ENCODE measurements around the gene FAU. TPM values are rescaled to one million over a fixed set of nuclear protein-coding genes. Genes with fewer than 3 reads are reported as not detected.

The FAU gene
- total and polyA plus RNA-seq, 4 donors: 174 to 693 (median 613) TPM

DNA sequence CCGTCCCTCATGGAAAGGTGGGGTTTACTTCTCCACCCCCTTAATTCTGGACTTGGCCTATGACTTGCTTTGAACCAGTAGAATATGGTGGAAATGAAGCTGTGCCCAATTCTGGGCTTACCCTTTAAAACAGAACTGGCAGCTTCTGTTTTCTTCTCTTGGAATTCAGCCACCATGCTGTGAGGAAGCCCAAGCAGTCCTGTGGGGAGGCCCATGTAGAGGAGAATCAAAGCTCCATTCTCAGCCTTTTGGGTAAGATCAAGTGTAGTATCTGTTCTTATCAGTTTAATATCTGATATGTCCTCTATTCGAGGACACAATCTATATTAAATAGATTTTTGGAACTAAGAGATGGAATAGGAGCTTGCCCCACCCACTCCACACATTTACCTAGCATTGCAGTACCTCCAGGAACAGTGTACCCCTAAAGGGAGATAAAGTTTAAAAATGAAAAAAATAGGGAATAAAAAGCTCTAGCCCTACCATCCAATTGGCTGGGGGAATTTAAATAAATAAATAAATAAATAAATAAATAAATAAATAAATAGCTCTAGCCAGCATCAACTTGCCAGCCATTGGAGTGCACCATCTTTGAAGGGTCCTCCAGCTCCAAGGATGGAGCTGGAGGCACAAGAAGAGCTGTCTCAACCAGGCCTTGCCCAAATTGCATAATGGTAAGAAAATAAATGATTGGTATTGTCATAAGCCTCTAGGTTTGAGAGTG is 25.6 kb upstream of the FAU start:
- Histone ChIP-seq H3K4me1 (ENCODE audit: control insufficient read depth, insufficient read depth, low read length) (peaks cover 14% of the 10 kb centered on the region), H3K36me3 (ENCODE audit: control insufficient read depth, insufficient read depth, low read length) (no peaks in the 10 kb centered on the region), H3K27ac (ENCODE audit: low read depth, low read length) (no peak overlapping the region), H3K9me3 (ENCODE audit: control insufficient read depth, insufficient read depth, low read length) (no peaks in the 10 kb centered on the region), H3K27me3 (ENCODE audit: control insufficient read depth, insufficient read depth, low read length) (no peaks in the 10 kb centered on the region), H3K4me3 (ENCODE audit: low read depth, low read length) (no peak overlapping the region)
- DNase-seq (ENCODE audit: low read depth in 4 of 6, low spot score in 6 of 6): no peak
- WGBS (ENCODE audit: insufficient coverage): no CpG with 5 or more reads among the region's 2 CpGs

DNA sequence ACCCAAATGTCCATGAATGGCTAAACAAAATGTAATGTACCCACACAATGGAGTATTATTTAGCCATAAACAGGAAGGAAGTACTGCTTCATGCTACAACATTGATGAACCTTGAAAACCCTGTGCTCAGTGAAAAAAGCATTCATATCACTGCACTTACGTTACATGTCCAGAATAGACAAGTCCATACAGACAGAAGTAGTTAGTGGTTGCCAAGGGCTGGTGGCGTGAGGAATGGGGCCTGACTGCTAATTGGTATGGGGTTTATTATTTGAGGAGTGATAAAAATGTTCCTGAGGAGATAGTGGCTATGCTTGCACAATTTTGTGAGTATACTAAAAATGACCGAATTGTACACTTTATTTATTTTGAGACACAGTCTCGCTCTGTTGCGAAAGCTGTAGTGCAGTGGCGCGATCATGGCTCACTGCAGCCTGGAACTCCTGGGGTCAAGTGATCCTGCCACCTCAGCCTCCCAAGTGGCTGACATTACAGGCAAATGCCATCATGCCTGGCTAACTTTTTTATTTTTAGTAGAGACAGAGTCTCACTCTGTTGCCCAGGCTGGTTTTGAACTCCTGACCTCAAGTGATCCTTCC is 20.1 kb upstream of the FAU start:
- DNase-seq (ENCODE audit: low read depth in 4 of 6, low spot score in 6 of 6): no peak
- 86% methylated on average over 6 of the region's 7 CpGs for WGBS (ENCODE audit: insufficient coverage)
- Histone ChIP-seq H3K4me1 (ENCODE audit: control insufficient read depth, insufficient read depth, low read length) (no peaks in the 10 kb centered on the region), H3K36me3 (ENCODE audit: control insufficient read depth, insufficient read depth, low read length) (no peaks in the 10 kb centered on the region), H3K9me3 (ENCODE audit: control insufficient read depth, insufficient read depth, low read length) (no peaks in the 10 kb centered on the region), H3K27me3 (ENCODE audit: control insufficient read depth, insufficient read depth, low read length) (peaks cover 3% of the 10 kb centered on the region), H3K4me3 (ENCODE audit: low read depth, low read length) (no peak overlapping the region), H3K27ac (ENCODE audit: low read depth, low read length) (no peak overlapping the region)

DNA sequence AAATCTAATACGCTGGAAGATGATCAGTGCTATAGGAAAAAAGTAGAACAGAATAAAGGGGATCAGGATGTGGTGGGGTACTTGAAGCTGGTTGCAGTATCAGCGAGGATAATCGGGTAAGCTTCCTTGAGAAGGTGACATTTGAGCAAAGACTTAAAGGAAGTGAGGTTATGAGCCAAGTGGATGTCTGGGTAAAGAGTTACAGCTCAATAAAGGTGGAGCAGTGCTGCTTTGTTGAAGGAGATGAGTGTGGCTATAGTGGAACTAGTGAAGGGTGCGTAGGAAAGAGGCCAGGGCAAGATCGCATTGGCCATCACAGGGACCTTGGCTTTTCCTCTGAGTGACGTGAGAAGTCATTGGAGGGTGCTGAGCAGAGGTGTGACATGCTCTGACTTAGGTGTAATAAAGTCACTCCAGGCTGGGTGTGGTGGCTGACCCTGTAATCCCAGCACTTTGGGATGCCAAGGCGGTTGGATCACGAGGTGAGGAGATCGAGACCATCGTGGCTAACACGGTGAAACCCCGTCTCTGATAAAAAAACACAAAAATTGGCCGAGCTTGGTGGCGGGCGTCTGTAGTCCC is 14.7 kb upstream of the FAU start:
- H3K27me3 ChIP-seq (ENCODE audit: control insufficient read depth, insufficient read depth, low read length): peaks cover under 1% of the 10 kb centered on the region
- H3K4me1 ChIP-seq (ENCODE audit: control insufficient read depth, insufficient read depth, low read length): peaks cover 32% of the 10 kb centered on the region
- no peaks in the 10 kb centered on the region for H3K9me3 ChIP-seq (ENCODE audit: control insufficient read depth, insufficient read depth, low read length)
- no peak for DNase-seq (ENCODE audit: low read depth in 4 of 6, low spot score in 6 of 6)
- no peak overlapping the region for H3K27ac ChIP-seq (ENCODE audit: low read depth, low read length)
- WGBS (ENCODE audit: insufficient coverage): 91% methylated on average over 15 of the region's 15 CpGs
- no peak overlapping the region for H3K4me3 ChIP-seq (ENCODE audit: low read depth, low read length)
- peaks cover 21% of the 10 kb centered on the region for H3K36me3 ChIP-seq (ENCODE audit: control insufficient read depth, insufficient read depth, low read length)

DNA sequence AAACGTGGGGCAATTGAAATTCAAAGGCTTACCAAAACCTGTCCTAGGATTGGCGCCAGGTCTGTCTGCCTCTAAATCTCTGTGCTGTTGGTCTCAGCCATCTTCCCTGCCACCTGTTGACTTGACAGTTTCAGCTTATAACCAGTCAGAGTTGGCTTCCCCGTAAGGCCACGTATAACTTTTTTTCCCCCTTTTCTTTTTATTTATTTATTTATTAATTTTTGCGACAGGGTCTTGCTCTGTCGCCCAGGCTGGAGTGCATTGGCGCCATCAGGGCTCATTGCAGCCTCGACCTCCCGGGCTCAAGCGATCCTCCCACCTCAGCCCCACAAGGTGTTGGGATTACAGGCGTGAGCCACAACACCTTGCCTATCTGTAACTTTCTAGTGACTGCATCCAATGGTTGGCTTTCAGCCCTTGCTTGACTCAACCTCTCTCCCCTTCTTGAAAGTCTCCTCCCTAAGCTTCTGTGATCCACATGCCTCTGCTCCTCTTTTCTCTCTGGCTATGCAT is 13.8 kb upstream of the FAU start:
- H3K36me3 ChIP-seq (ENCODE audit: control insufficient read depth, insufficient read depth, low read length): peaks cover 30% of the 10 kb centered on the region
- peaks cover 32% of the 10 kb centered on the region for H3K4me1 ChIP-seq (ENCODE audit: control insufficient read depth, insufficient read depth, low read length)
- peak overlapping the region; percentile 100 for H3K27ac ChIP-seq (ENCODE audit: low read depth, low read length)
- H3K4me3 ChIP-seq (ENCODE audit: low read depth, low read length): peak overlapping the region; percentile 95
- H3K9me3 ChIP-seq (ENCODE audit: control insufficient read depth, insufficient read depth, low read length): no peaks in the 10 kb centered on the region
- WGBS (ENCODE audit: insufficient coverage): 50% methylated on average over 9 of the region's 11 CpGs
- H3K27me3 ChIP-seq (ENCODE audit: control insufficient read depth, insufficient read depth, low read length): no peaks in the 10 kb centered on the region
- DNase-seq (ENCODE audit: low read depth in 4 of 6, low spot score in 6 of 6): no peak

DNA sequence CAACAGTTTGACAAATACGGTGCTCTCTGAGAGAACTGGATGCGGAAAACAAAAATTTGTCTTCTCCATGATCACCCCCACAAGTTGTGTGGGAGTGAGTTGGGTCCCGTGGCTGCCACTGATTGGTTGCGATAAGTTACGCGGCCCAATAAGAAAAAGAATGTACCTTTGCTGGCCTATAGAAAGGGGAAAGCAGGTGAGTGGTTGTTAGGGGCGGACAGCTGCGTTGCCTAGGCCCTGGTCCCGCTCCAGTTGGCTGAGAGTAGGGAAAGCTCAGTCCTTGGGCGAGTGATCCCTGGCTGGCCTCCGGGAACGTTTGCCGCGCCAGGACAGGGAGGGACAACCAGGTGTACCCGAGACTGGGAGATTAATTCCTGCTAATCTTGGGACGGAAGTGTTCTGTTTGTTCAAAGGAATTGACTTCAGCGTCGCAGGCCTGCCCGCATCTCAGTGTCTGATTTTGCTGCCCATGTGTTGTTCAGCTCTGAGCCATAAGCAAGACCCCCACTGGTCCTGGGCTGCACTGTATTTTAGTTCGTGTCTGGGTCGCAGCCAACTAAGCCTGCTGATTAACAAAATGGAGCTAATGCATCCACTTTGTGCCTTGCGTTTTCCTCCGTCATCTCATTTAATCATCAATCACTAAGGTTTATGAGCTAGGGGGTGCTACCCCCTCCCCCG is 13.2 kb upstream of the FAU start:
- Histone ChIP-seq H3K36me3 (ENCODE audit: control insufficient read depth, insufficient read depth, low read length) (peaks cover 36% of the 10 kb centered on the region), H3K4me3 (ENCODE audit: low read depth, low read length) (peak overlapping the region; percentile 95), H3K27me3 (ENCODE audit: control insufficient read depth, insufficient read depth, low read length) (no peaks in the 10 kb centered on the region), H3K9me3 (ENCODE audit: control insufficient read depth, insufficient read depth, low read length) (no peaks in the 10 kb centered on the region), H3K27ac (ENCODE audit: low read depth, low read length) (peak overlapping the region; percentile 100), H3K4me1 (ENCODE audit: control insufficient read depth, insufficient read depth, low read length) (peaks cover 32% of the 10 kb centered on the region)
- under 1% methylated on average over 22 of the region's 24 CpGs for WGBS (ENCODE audit: insufficient coverage)
- peak; percentile 84 to 99 (median 94) for DNase-seq (ENCODE audit: low read depth in 4 of 6, low spot score in 6 of 6)

DNA sequence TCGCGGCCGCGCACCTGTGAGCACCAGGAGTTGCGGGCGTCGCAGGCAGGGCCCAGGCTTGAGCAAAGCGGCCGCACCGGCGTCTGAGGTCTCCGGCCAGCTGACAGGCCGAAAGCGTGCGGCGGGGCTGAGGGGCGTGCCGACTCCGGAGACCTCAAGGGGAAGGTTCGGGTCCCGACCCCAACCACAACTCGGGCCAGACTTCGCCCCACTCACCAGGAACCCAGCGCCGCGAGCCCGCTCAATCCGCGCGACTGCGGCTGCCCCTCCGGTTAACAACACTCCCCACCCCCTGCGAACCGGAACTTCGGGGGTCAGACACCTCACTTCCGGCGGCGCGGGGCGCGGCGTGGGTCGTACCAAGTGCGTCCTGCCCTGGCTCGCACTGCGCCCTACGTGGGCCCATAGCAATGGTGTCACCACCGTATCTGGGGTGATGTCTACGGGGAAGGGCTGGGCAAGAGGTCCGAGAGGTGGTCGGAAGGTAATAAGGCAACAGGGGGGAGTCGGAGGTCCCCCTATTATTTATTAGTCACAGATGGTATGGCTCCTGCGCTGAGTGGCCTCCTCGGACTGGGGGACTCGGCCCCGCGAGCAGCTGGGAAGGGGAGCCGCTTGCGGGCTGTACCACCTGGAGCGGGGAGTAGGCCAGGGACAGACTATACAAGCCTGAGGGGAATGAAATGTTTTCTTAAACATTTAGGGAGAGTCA is 12.5 kb upstream of the FAU start, which contains the start of gene SYVN1:
Gene SYVN1, minus strand, starts transcription at position 280 of the 712 bp plus-strand sequence. CDS start 918 bp downstream, outside the sequence.
- H3K27ac ChIP-seq (ENCODE audit: low read depth, low read length): peak within 1 kb of the TSS; percentile 100
- DNase-seq (ENCODE audit: low read depth in 4 of 6, low spot score in 6 of 6): peak in 4 of 6 donors; percentile 87 to 98 (median 96)
- no peaks in the 10 kb centered on the region for H3K27me3 ChIP-seq (ENCODE audit: control insufficient read depth, insufficient read depth, low read length)
- H3K4me1 ChIP-seq (ENCODE audit: control insufficient read depth, insufficient read depth, low read length): peaks cover 32% of the 10 kb centered on the region
- 0% methylated on average over 59 of the region's 60 CpGs for WGBS (ENCODE audit: insufficient coverage)
- peaks cover 43% of the 10 kb centered on the region for H3K36me3 ChIP-seq (ENCODE audit: control insufficient read depth, insufficient read depth, low read length)
- no peaks in the 10 kb centered on the region for H3K9me3 ChIP-seq (ENCODE audit: control insufficient read depth, insufficient read depth, low read length)
- H3K4me3 ChIP-seq (ENCODE audit: low read depth, low read length): peak within 1 kb of the TSS; percentile 95

DNA sequence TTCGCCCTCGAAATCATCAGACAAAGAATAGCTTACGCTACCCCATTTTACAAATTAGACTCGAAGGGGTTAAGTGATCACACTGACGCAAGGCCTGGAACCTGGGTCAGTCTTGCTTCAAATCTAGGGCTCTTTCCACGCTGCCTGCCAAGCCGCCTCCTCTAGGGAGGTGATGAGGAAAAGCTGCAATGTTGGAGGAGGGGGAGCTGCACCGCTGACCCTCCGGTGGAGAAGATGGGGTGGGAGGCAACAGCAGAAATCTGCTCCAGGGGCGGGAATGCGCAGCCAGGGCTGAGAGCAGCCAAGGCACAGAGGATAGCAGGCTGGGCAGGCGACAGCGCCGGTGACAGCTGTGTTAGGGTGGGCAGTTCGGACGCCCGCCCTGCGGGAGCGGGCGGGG is 11.8 kb upstream of the FAU start:
- Histone ChIP-seq H3K27me3 (ENCODE audit: control insufficient read depth, insufficient read depth, low read length) (no peaks in the 10 kb centered on the region), H3K9me3 (ENCODE audit: control insufficient read depth, insufficient read depth, low read length) (no peaks in the 10 kb centered on the region), H3K36me3 (ENCODE audit: control insufficient read depth, insufficient read depth, low read length) (peaks cover 49% of the 10 kb centered on the region), H3K4me1 (ENCODE audit: control insufficient read depth, insufficient read depth, low read length) (peaks cover 32% of the 10 kb centered on the region), H3K4me3 (ENCODE audit: low read depth, low read length) (peak overlapping the region; percentile 95), H3K27ac (ENCODE audit: low read depth, low read length) (peak overlapping the region; percentile 100)
- no peak for DNase-seq (ENCODE audit: low read depth in 4 of 6, low spot score in 6 of 6)
- whole genome bisulfite sequencing (ENCODE audit: insufficient coverage): 2% methylated on average over 17 of the region's 20 CpGs

DNA sequence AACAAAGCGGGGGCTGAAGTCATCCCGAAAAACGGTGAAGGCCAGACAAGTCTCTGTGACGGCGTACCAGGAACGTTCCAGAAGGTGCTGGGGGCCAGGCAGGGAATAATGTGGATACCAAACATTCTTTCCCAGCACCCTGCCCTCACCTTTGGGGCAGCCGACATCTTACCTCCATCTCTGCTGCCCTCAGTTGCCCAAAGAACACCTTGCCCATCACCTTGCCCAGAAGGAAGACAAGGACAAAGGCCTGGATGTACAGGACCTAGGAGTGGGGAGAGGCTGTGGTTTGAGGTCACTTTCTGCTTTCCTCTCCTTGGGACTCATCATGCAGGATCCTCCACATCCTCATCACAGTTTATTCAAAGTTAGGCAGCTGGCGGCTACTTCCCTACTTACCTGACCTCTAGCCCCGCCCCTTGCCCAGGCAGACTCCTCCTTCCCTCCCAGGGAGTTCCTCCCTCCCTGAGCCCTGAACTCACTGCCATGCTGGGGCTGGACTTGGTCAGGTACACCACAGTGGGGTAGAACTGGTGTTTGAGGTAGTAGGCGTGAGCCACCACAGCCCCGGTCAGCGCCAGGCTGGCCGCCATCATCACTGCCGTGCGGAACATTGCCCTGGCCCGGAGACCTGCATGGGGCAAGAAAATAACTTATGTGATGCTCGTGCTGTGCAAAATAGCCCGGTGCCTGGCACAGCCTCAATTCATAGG is 11.2 kb upstream of the FAU start:
- Histone ChIP-seq H3K4me1 (ENCODE audit: control insufficient read depth, insufficient read depth, low read length) (peaks cover 32% of the 10 kb centered on the region), H3K27me3 (ENCODE audit: control insufficient read depth, insufficient read depth, low read length) (no peaks in the 10 kb centered on the region), H3K9me3 (ENCODE audit: control insufficient read depth, insufficient read depth, low read length) (no peaks in the 10 kb centered on the region), H3K36me3 (ENCODE audit: control insufficient read depth, insufficient read depth, low read length) (peaks cover 55% of the 10 kb centered on the region), H3K27ac (ENCODE audit: low read depth, low read length) (no peak overlapping the region), H3K4me3 (ENCODE audit: low read depth, low read length) (peak overlapping the region; percentile 95)
- WGBS (ENCODE audit: insufficient coverage): 62% methylated on average over 14 of the region's 18 CpGs
- no peak for DNase-seq (ENCODE audit: low read depth in 4 of 6, low spot score in 6 of 6)

All from spinal cord (tissue), 10 donors.